HEK293 (cell line): Measurements from ENCODE around the gene SS18.

ENCODE experiments used
- CTCF ChIA-PET: fragments of 350-600 bp; formaldehyde crosslinking; extraction: SDS; loops from one replicate; lab custom pipeline; 2021; ENCODE audit warnings: antibody characterized with exemption; lab: Yijun Ruan, JAX
- POLR2A ChIA-PET: fragments of 300-600 bp; formaldehyde crosslinking; extraction: SDS; loops from one replicate; lab custom pipeline; 2020; ENCODE audit warnings: antibody characterized with exemption, inconsistent platforms; lab: Yijun Ruan, JAX
- H3K27ac ChIP-seq: fragments of 200-500 bp; sonication (Bioruptor generic); 2 replicates; pipeline ENCODE4 v1.5.1; 2014; ENCODE audit warnings: low read depth, low read length, control low read depth, inconsistent platforms; ENCODE audit errors: extremely low read depth
- H3K36me3 ChIP-seq, 2 experiments: fragments of 200-500 bp in 1 of 2; sonication (Bioruptor generic) in 1 of 2; 1 replicate in 1 of 2; 2 replicates in 1 of 2; pipeline ENCODE4 v1.5.1; 2014 to 2017; ENCODE audit warnings: inconsistent platforms in 2 of 2, low read length in 2 of 2; ENCODE audit not compliant: control insufficient read depth in 2 of 2, insufficient read depth in 1 of 2
- H3K4me1 ChIP-seq: fragments of 200-500 bp; sonication (Bioruptor generic); 2 replicates; pipeline ENCODE4 v1.5.1; 2014; ENCODE audit warnings: mild to moderate bottlenecking, low read length, inconsistent platforms; ENCODE audit not compliant: control insufficient read depth, insufficient read depth
- H3K4me3 ChIP-seq: 2 replicates; pipeline ENCODE4 v1.5.1; 2011; ENCODE audit warnings: low read depth, mild to moderate bottlenecking, control low read depth, low read length, moderate library complexity
- H3K9me3 ChIP-seq: fragments of 200-500 bp; sonication (Bioruptor generic); 2 replicates; pipeline ENCODE4 v1.5.1; 2014; ENCODE audit warnings: low read depth, low read length, inconsistent platforms; ENCODE audit not compliant: control insufficient read depth, insufficient read depth
- BCL11A ChIP-seq: fragments of 450-650 bp; formaldehyde crosslinking; IDR thresholded peaks from 2 replicates; pipeline ENCODE4 v1.5.1; 2016; ENCODE audit warnings: low read depth, missing biosample characterization, missing genetic modification characterization
- FEZF1 ChIP-seq: fragments of 450-650 bp; formaldehyde crosslinking; IDR thresholded peaks from 2 replicates; pipeline ENCODE4 v1.5.1; 2016; ENCODE audit warnings: missing biosample characterization, missing genetic modification characterization
- KLF10 ChIP-seq: fragments of 450-650 bp; IDR thresholded peaks from 2 replicates; pipeline ENCODE4 v1.5.1; 2018; ENCODE audit warnings: missing biosample characterization, mild to moderate bottlenecking, missing genetic modification characterization
- PRDM1 ChIP-seq: fragments of 450-650 bp; formaldehyde crosslinking; IDR thresholded peaks from 2 replicates; pipeline ENCODE4; 2016; ENCODE audit warnings: missing biosample characterization, missing genetic modification characterization
- SALL2 ChIP-seq: fragments of 450-650 bp; formaldehyde crosslinking; IDR thresholded peaks from 2 replicates; pipeline ENCODE4 v1.5.0; 2017; ENCODE audit warnings: missing biosample characterization, mild to moderate bottlenecking, missing genetic modification characterization, borderline replicate concordance
- SCRT1 ChIP-seq: fragments of 450-650 bp; formaldehyde crosslinking; IDR thresholded peaks from 2 replicates; pipeline ENCODE4 v1.5.1; 2016; ENCODE audit warnings: missing biosample characterization, missing genetic modification characterization, borderline replicate concordance
- ZBTB20 ChIP-seq: fragments of 450-650 bp; formaldehyde crosslinking; IDR thresholded peaks from 2 replicates; pipeline ENCODE4 v1.5.1; 2016; ENCODE audit warnings: missing biosample characterization, missing genetic modification characterization
- ZBTB48 ChIP-seq: fragments of 450-650 bp; formaldehyde crosslinking; IDR thresholded peaks from 2 replicates; pipeline ENCODE4 v1.5.1; 2016; ENCODE audit warnings: missing biosample characterization, missing genetic modification characterization
- ZNF202 ChIP-seq: fragments of 450-650 bp; formaldehyde crosslinking; IDR thresholded peaks from 2 replicates; pipeline ENCODE4 v1.5.1; 2016; ENCODE audit warnings: missing biosample characterization, missing genetic modification characterization, borderline replicate concordance
- ZNF37A ChIP-seq: fragments of 450-650 bp; IDR thresholded peaks from 2 replicates; pipeline ENCODE4 v1.5.1; 2018; ENCODE audit warnings: missing biosample characterization, missing genetic modification characterization
- ZNF426 ChIP-seq: fragments of 450-650 bp; formaldehyde crosslinking; IDR thresholded peaks from 2 replicates; pipeline ENCODE4 v1.5.1; 2017; ENCODE audit warnings: missing biosample characterization, missing genetic modification characterization, mild to moderate bottlenecking, inconsistent platforms, moderate library complexity
- ZNF48 ChIP-seq: fragments of 450-650 bp; formaldehyde crosslinking; IDR thresholded peaks from 2 replicates; pipeline ENCODE4 v1.5.1; 2016; ENCODE audit warnings: missing biosample characterization, missing genetic modification characterization
- ZNF571 ChIP-seq: fragments of 450-650 bp; formaldehyde crosslinking; IDR thresholded peaks from 2 replicates; pipeline ENCODE4 v1.5.0; 2017; ENCODE audit warnings: missing biosample characterization, missing genetic modification characterization
- ZNF658 ChIP-seq: fragments of 450-650 bp; formaldehyde crosslinking; IDR thresholded peaks from 2 replicates; pipeline ENCODE4; 2016; ENCODE audit warnings: missing biosample characterization, missing genetic modification characterization
- ZNF701 ChIP-seq: fragments of 450-650 bp; formaldehyde crosslinking; IDR thresholded peaks from 2 replicates; pipeline ENCODE4 v1.5.1; 2016; ENCODE audit warnings: missing biosample characterization, missing genetic modification characterization
- TF ChIP-seq, protein P1 (sequence below): fragments of 450-650 bp; formaldehyde crosslinking; IDR thresholded peaks from 2 replicates; pipeline ENCODE4 v1.5.1; 2016; ENCODE audit warnings: missing biosample characterization, missing genetic modification characterization
- TF ChIP-seq, protein P2 (sequence below): fragments of 450-650 bp; formaldehyde crosslinking; IDR thresholded peaks from 2 replicates; pipeline ENCODE4 v1.5.1; 2016; ENCODE audit warnings: missing biosample characterization, missing genetic modification characterization
- TF ChIP-seq, protein P3 (sequence below): fragments of 450-650 bp; formaldehyde crosslinking; IDR thresholded peaks from 2 replicates; pipeline ENCODE4 v1.5.1; 2016; ENCODE audit warnings: missing biosample characterization, missing genetic modification characterization
- TF ChIP-seq, protein P4 (sequence below): fragments of 450-650 bp; formaldehyde crosslinking; conservative IDR thresholded peaks from 2 replicates; pipeline ENCODE4 v1.5.1; 2016; ENCODE audit warnings: low read depth, missing biosample characterization, missing genetic modification characterization
- TF ChIP-seq, protein P5 (sequence below): fragments of 450-650 bp; formaldehyde crosslinking; IDR thresholded peaks from 2 replicates; pipeline ENCODE4 v1.5.1; 2016; ENCODE audit warnings: missing biosample characterization, missing genetic modification characterization, borderline replicate concordance

The SS18 gene

DNA sequence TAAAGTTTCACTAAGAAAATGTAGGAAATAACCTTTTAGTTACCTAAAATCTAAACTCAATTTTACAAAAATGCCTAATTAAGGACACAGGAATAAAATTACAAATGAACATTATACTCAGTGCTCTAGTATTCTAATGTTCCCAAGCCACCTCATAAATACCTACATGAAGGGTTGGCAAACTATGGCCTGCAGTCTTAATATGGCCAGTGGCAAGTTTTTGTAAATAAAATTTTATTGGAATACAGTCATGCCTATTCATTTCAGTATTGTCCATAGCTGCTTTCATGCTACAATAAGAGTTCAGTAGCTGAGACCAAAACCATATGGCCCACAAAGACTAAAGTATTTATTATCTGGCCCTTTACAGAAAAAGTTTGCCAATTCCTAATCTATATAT is 53.8 kb downstream of the SS18 start:
- Histone ChIP-seq H3K4me1 (no peaks in the 10 kb centered on the region), H3K4me3 (no peak overlapping the region), H3K36me3 (peaks cover 22 to 55% of the 10 kb centered on the region in 2 experiments), H3K9me3 (no peaks in the 10 kb centered on the region), H3K27ac (no peak overlapping the region)
- POLR2A ChIA-PET, result no interaction called here
- no peak for TF ChIP-seq ZNF37A (tag by site-specific recombination)
- TF ChIP-seq, protein P1, sequence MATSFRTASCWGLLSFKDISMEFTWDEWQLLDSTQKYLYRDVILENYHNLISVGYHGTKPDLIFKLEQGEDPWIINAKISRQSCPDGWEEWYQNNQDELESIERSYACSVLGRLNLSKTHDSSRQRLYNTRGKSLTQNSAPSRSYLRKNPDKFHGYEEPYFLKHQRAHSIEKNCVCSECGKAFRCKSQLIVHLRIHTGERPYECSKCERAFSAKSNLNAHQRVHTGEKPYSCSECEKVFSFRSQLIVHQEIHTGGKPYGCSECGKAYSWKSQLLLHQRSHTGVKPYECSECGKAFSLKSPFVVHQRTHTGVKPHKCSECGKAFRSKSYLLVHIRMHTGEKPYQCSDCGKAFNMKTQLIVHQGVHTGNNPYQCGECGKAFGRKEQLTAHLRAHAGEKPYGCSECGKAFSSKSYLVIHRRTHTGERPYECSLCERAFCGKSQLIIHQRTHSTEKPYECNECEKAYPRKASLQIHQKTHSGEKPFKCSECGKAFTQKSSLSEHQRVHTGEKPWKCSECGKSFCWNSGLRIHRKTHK (tag by site-specific recombination), result no peak
- no peak for TF ChIP-seq KLF10 (tag by site-specific recombination)
- CTCF ChIA-PET, result no interaction called here

DNA sequence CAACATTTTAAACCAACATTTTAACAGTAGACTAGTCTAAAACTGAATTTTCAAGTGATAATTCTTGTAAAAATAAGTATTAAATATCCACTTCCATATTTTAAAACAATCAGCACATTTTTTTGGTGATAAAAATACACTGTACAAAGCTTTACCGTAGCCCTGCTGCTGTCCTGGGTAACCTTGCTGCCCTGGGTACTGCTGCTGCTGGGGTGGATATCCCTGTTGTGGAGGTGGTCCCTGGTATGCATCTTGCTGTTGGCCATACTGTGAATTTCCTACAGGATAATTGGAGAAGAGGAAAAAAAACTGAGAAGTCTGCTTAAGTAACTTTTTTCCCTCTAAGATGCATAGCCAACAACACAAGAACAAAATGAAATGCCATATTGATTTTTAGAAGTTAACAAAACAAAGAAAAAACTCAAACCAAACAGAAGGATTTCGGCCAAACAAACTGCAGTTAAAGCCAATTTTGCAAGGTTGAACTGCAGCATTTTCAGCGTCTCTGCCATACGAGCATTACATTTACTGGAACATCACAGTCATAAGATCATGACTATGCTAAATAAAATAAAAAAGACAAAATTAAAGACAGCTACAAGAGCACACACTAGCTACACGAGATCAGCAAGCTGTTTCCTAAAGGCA is 55.4 kb downstream of the SS18 start:
- no peaks in the 10 kb centered on the region for H3K4me1 ChIP-seq
- no peak overlapping the region for H3K4me3 ChIP-seq
- ChIA-PET CTCF (interaction anchor here (0.8 to 1.0 kb wide), 2 partner anchors 8 to 100 kb away, joined by 4 read pairs; no protein-coding TSS in a partner anchor), POLR2A (no interaction called here)
- no peak overlapping the region for H3K27ac ChIP-seq
- no peaks in the 10 kb centered on the region for H3K9me3 ChIP-seq
- TF ChIP-seq, protein P2, sequence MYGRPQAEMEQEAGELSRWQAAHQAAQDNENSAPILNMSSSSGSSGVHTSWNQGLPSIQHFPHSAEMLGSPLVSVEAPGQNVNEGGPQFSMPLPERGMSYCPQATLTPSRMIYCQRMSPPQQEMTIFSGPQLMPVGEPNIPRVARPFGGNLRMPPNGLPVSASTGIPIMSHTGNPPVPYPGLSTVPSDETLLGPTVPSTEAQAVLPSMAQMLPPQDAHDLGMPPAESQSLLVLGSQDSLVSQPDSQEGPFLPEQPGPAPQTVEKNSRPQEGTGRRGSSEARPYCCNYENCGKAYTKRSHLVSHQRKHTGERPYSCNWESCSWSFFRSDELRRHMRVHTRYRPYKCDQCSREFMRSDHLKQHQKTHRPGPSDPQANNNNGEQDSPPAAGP (tag by site-specific recombination), result no peak
- TF ChIP-seq ZNF701 (tag by site-specific recombination), result no peak
- no peak for TF ChIP-seq ZBTB48 (tag by site-specific recombination)
- TF ChIP-seq PRDM1, result no peak
- TF ChIP-seq, protein P3, sequence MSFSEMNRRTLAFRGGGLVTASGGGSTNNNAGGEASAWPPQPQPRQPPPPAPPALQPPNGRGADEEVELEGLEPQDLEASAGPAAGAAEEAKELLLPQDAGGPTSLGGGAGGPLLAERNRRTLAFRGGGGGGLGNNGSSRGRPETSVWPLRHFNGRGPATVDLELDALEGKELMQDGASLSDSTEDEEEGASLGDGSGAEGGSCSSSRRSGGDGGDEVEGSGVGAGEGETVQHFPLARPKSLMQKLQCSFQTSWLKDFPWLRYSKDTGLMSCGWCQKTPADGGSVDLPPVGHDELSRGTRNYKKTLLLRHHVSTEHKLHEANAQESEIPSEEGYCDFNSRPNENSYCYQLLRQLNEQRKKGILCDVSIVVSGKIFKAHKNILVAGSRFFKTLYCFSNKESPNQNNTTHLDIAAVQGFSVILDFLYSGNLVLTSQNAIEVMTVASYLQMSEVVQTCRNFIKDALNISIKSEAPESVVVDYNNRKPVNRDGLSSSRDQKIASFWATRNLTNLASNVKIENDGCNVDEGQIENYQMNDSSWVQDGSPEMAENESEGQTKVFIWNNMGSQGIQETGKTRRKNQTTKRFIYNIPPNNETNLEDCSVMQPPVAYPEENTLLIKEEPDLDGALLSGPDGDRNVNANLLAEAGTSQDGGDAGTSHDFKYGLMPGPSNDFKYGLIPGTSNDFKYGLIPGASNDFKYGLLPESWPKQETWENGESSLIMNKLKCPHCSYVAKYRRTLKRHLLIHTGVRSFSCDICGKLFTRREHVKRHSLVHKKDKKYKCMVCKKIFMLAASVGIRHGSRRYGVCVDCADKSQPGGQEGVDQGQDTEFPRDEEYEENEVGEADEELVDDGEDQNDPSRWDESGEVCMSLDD (tag by site-specific recombination), result no peak
- no peak for TF ChIP-seq ZNF426 (tag by site-specific recombination)
- peaks cover 22 to 72% of the 10 kb centered on the region in 2 experiments for H3K36me3 ChIP-seq

DNA sequence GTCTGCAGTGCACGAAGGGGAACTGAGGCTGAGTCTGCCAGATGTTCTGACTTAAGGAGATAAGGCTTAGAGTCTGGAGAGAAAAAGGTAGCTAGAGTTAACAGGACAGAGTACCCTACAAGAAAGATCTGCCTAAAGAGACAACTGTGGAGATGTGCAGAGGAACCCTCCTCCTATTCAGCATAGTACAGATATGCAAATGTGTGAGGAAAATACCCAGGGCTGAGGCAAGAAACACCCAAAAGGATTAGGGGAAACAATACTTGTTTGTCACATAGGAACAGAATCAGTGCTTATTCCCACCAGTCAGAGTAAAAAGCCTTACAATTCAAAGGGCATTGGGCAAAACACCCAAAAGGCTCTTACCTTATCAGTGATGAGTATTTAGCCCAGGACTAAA is 67.8 kb downstream of the SS18 start:
- Histone ChIP-seq H3K4me1 (no peaks in the 10 kb centered on the region), H3K36me3 (peaks cover 29 to 67% of the 10 kb centered on the region in 2 experiments), H3K27ac (no peak overlapping the region), H3K4me3 (no peak overlapping the region), H3K9me3 (no peaks in the 10 kb centered on the region)
- ChIA-PET POLR2A (no interaction called here), CTCF (no interaction called here)
- TF ChIP-seq SALL2 (no peak), SCRT1 (no peak), BCL11A (no peak), ZNF571 (tag by site-specific recombination) (no peak), ZBTB20 (tag by site-specific recombination) (no peak), ZNF658 (no peak), ZNF48 (tag by site-specific recombination) (no peak), ZNF202 (tag by site-specific recombination) (no peak), FEZF1 (tag by site-specific recombination) (no peak)
- TF ChIP-seq, protein P4, sequence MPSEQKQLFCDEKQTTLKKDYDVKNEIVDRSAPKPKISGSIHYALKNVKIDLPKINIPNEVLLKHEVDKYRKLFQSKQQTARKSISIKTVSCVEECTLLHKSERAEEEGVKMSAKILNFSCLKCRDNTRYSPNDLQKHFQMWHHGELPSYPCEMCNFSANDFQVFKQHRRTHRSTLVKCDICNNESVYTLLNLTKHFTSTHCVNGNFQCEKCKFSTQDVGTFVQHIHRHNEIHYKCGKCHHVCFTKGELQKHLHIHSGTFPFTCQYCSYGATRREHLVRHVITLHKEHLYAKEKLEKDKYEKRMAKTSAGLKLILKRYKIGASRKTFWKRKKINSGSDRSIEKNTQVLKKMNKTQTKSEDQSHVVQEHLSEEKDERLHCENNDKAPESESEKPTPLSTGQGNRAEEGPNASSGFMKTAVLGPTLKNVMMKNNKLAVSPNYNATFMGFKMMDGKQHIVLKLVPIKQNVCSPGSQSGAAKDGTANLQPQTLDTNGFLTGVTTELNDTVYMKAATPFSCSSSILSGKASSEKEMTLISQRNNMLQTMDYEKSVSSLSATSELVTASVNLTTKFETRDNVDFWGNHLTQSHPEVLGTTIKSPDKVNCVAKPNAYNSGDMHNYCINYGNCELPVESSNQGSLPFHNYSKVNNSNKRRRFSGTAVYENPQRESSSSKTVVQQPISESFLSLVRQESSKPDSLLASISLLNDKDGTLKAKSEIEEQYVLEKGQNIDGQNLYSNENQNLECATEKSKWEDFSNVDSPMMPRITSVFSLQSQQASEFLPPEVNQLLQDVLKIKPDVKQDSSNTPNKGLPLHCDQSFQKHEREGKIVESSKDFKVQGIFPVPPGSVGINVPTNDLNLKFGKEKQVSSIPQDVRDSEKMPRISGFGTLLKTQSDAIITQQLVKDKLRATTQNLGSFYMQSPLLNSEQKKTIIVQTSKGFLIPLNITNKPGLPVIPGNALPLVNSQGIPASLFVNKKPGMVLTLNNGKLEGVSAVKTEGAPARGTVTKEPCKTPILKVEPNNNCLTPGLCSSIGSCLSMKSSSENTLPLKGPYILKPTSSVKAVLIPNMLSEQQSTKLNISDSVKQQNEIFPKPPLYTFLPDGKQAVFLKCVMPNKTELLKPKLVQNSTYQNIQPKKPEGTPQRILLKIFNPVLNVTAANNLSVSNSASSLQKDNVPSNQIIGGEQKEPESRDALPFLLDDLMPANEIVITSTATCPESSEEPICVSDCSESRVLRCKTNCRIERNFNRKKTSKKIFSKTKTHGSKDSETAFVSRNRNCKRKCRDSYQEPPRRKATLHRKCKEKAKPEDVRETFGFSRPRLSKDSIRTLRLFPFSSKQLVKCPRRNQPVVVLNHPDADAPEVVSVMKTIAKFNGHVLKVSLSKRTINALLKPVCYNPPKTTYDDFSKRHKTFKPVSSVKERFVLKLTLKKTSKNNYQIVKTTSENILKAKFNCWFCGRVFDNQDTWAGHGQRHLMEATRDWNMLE, result no peak
- TF ChIP-seq, protein P5, sequence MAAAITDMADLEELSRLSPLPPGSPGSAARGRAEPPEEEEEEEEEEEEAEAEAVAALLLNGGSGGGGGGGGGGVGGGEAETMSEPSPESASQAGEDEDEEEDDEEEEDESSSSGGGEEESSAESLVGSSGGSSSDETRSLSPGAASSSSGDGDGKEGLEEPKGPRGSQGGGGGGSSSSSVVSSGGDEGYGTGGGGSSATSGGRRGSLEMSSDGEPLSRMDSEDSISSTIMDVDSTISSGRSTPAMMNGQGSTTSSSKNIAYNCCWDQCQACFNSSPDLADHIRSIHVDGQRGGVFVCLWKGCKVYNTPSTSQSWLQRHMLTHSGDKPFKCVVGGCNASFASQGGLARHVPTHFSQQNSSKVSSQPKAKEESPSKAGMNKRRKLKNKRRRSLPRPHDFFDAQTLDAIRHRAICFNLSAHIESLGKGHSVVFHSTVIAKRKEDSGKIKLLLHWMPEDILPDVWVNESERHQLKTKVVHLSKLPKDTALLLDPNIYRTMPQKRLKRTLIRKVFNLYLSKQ, result no peak
